ENCODE results near the gene NUDT3. TPM values are rescaled to one million over a fixed set of nuclear protein-coding genes. Genes with fewer than 3 reads are reported as not detected.
"Not testable (repeated sequence)": the region's sequence is repeated elsewhere in the genome, so short reads cannot be mapped to it uniquely, and the experiment has no call there.

The NUDT3 gene
- total RNA-seq, 1 donor from 2014 or later = 16.7 TPM

- Mint-ChIP-seq H3K27ac (ENCODE audit: unreplicated experiment) (no peak overlapping the region), H3K36me3 (ENCODE audit: low read depth, unreplicated experiment) (peaks cover 5% of the 10 kb centered on the region), H3K9me3 (ENCODE audit: unreplicated experiment) (no peaks in the 10 kb centered on the region), H3K4me3 (ENCODE audit: unreplicated experiment) (no peak overlapping the region), H3K4me1 (ENCODE audit: low read depth, unreplicated experiment) (peaks cover 20% of the 10 kb centered on the region), H3K27me3 (ENCODE audit: low read depth, unreplicated experiment) (no peaks in the 10 kb centered on the region)
- no peaks in the 10 kb centered on the region for H3K27me3 ChIP-seq (ENCODE audit: insufficient read depth, low read length)
- H3K27ac ChIP-seq (ENCODE audit: low read depth, low read length) = no peak overlapping the region
- TF ChIP-seq CTCF (IDR thresholded peaks at IDR 0.05; ENCODE audit: insufficient read depth, low read depth, low read length) (no peak), EZH2 (IDR thresholded peaks at IDR 0.05; ENCODE audit: insufficient read depth, low read length) (no peak)
- H3K9me3 ChIP-seq (ENCODE audit: insufficient read depth, low read depth, low read length) = no peaks in the 10 kb centered on the region
- no peak overlapping the region for H2AFZ ChIP-seq (ENCODE audit: low read depth, low read length)
- H3K9ac ChIP-seq (ENCODE audit: low read length) = no peak overlapping the region
- no peak overlapping the region for H3K4me2 ChIP-seq (ENCODE audit: low read length)
- peaks cover 84% of the 10 kb centered on the region for H3K79me2 ChIP-seq (ENCODE audit: insufficient read depth, low read length)
- H3K4me1 ChIP-seq (ENCODE audit: insufficient read depth, low read length) = peaks cover 5% of the 10 kb centered on the region
- no peak for DNase-seq (ENCODE audit: low read depth)
- H3K36me3 ChIP-seq (ENCODE audit: insufficient read depth, low read length) = no peaks in the 10 kb centered on the region
- H3K4me3 ChIP-seq (ENCODE audit: insufficient read depth, low read depth, low read length) = no peak overlapping the region
- H4K20me1 ChIP-seq (ENCODE audit: insufficient read depth, low read length) = peaks cover 68% of the 10 kb centered on the region
- FAIRE-seq = no peak
Observed at GRCh38 chr6:34374508-34374907, 18.0 kb downstream of the NUDT3 start.

GRCh38 chr6:34374069-34374468 lies 18.4 kb downstream of the NUDT3 start:
- Mint-ChIP-seq H3K27ac (ENCODE audit: unreplicated experiment) (no peak overlapping the region), H3K36me3 (ENCODE audit: low read depth, unreplicated experiment) (peaks cover 5% of the 10 kb centered on the region), H3K9me3 (ENCODE audit: unreplicated experiment) (no peaks in the 10 kb centered on the region), H3K4me1 (ENCODE audit: low read depth, unreplicated experiment) (peaks cover 20% of the 10 kb centered on the region), H3K4me3 (ENCODE audit: unreplicated experiment) (no peak overlapping the region), H3K27me3 (ENCODE audit: low read depth, unreplicated experiment) (no peaks in the 10 kb centered on the region)
- H3K27me3 ChIP-seq (ENCODE audit: insufficient read depth, low read length) = no peaks in the 10 kb centered on the region
- H3K4me2 ChIP-seq (ENCODE audit: low read length) = no peak overlapping the region
- H2AFZ ChIP-seq (ENCODE audit: low read depth, low read length) = no peak overlapping the region
- H3K27ac ChIP-seq (ENCODE audit: low read depth, low read length) = no peak overlapping the region
- no peaks in the 10 kb centered on the region for H3K36me3 ChIP-seq (ENCODE audit: insufficient read depth, low read length)
- FAIRE-seq = no peak
- no peak for TF ChIP-seq CTCF (IDR thresholded peaks at IDR 0.05; ENCODE audit: insufficient read depth, low read depth, low read length)
- TF ChIP-seq EZH2 (IDR thresholded peaks at IDR 0.05; ENCODE audit: insufficient read depth, low read length) = no peak
- DNase-seq (ENCODE audit: low read depth) = no peak
- no peak overlapping the region for H3K4me3 ChIP-seq (ENCODE audit: insufficient read depth, low read depth, low read length)
- H3K9ac ChIP-seq (ENCODE audit: low read length) = no peak overlapping the region
- H3K4me1 ChIP-seq (ENCODE audit: insufficient read depth, low read length) = peaks cover 5% of the 10 kb centered on the region
- H3K79me2 ChIP-seq (ENCODE audit: insufficient read depth, low read length) = peaks cover 84% of the 10 kb centered on the region
- H3K9me3 ChIP-seq (ENCODE audit: insufficient read depth, low read depth, low read length) = no peaks in the 10 kb centered on the region
- peaks cover 71% of the 10 kb centered on the region for H4K20me1 ChIP-seq (ENCODE audit: insufficient read depth, low read length)

- H3K9me3 ChIP-seq (ENCODE audit: insufficient read depth, low read depth, low read length) = no peaks in the 10 kb centered on the region
- H2AFZ ChIP-seq (ENCODE audit: low read depth, low read length) = no peak overlapping the region
- H3K4me1 ChIP-seq (ENCODE audit: insufficient read depth, low read length) = peaks cover 3% of the 10 kb centered on the region
- Mint-ChIP-seq H3K9me3 (ENCODE audit: unreplicated experiment) (no peaks in the 10 kb centered on the region), H3K36me3 (ENCODE audit: low read depth, unreplicated experiment) (peaks cover 5% of the 10 kb centered on the region), H3K27ac (ENCODE audit: unreplicated experiment) (no peak overlapping the region), H3K4me3 (ENCODE audit: unreplicated experiment) (no peak overlapping the region), H3K27me3 (ENCODE audit: low read depth, unreplicated experiment) (no peaks in the 10 kb centered on the region), H3K4me1 (ENCODE audit: low read depth, unreplicated experiment) (peaks cover 16% of the 10 kb centered on the region)
- H3K4me2 ChIP-seq (ENCODE audit: low read length) = no peak overlapping the region
- no peaks in the 10 kb centered on the region for H3K27me3 ChIP-seq (ENCODE audit: insufficient read depth, low read length)
- H3K27ac ChIP-seq (ENCODE audit: low read depth, low read length) = no peak overlapping the region
- no peak overlapping the region for H3K9ac ChIP-seq (ENCODE audit: low read length)
- DNase-seq (ENCODE audit: low read depth) (no peak), FAIRE-seq (no peak)
- H3K79me2 ChIP-seq (ENCODE audit: insufficient read depth, low read length) = peaks cover 84% of the 10 kb centered on the region
- H4K20me1 ChIP-seq (ENCODE audit: insufficient read depth, low read length) = peaks cover 67% of the 10 kb centered on the region
- no peak overlapping the region for H3K4me3 ChIP-seq (ENCODE audit: insufficient read depth, low read depth, low read length)
- no peaks in the 10 kb centered on the region for H3K36me3 ChIP-seq (ENCODE audit: insufficient read depth, low read length)
- no peak for TF ChIP-seq EZH2 (IDR thresholded peaks at IDR 0.05; ENCODE audit: insufficient read depth, low read length)
- TF ChIP-seq CTCF (IDR thresholded peaks at IDR 0.05; ENCODE audit: insufficient read depth, low read depth, low read length) = no peak
Observed at GRCh38 chr6:34373511-34373910, 19.0 kb downstream of the NUDT3 start.

GRCh38 chr6:34371865-34372264 lies 20.6 kb downstream of the NUDT3 start:
- peaks cover 83% of the 10 kb centered on the region for H3K79me2 ChIP-seq (ENCODE audit: insufficient read depth, low read length)
- not testable (repeated sequence) for H3K36me3 Mint-ChIP-seq (ENCODE audit: low read depth, unreplicated experiment); H3K4me1 Mint-ChIP-seq (ENCODE audit: low read depth, unreplicated experiment); H3K4me1 ChIP-seq (ENCODE audit: insufficient read depth, low read length); H3K27ac Mint-ChIP-seq (ENCODE audit: unreplicated experiment); H3K27me3 Mint-ChIP-seq (ENCODE audit: low read depth, unreplicated experiment); H3K36me3 ChIP-seq (ENCODE audit: insufficient read depth, low read length); H3K4me3 Mint-ChIP-seq (ENCODE audit: unreplicated experiment); H2AFZ ChIP-seq (ENCODE audit: low read depth, low read length); DNase-seq (ENCODE audit: low read depth); H3K9ac ChIP-seq (ENCODE audit: low read length); H3K27me3 ChIP-seq (ENCODE audit: insufficient read depth, low read length); FAIRE-seq; H3K4me2 ChIP-seq (ENCODE audit: low read length); H3K9me3 ChIP-seq (ENCODE audit: insufficient read depth, low read depth, low read length); H3K4me3 ChIP-seq (ENCODE audit: insufficient read depth, low read depth, low read length); H3K27ac ChIP-seq (ENCODE audit: low read depth, low read length); H3K9me3 Mint-ChIP-seq (ENCODE audit: unreplicated experiment)
- H4K20me1 ChIP-seq (ENCODE audit: insufficient read depth, low read length) = peaks cover 54% of the 10 kb centered on the region

Data from astrocyte (in vitro differentiated cells and primary cell).